HEK293 (cell line): ENCODE results near the gene RANGAP1.

Experiments used
- PRDM1 ChIP-seq: fragments of 450-650 bp; formaldehyde crosslinking; IDR thresholded peaks from 2 replicates; pipeline ENCODE4; 2016; ENCODE audit warnings: missing biosample characterization, missing genetic modification characterization
- ZNF221 ChIP-seq: fragments of 450-650 bp; formaldehyde crosslinking; IDR thresholded peaks from 2 replicates; pipeline ENCODE4 v1.5.1; 2017; ENCODE audit warnings: missing biosample characterization, missing genetic modification characterization, borderline replicate concordance

- TF ChIP-seq ZNF221 (tag by site-specific recombination) (no peak), PRDM1 (tag by site-specific recombination) (no peak)
These were observed 24.3 kb downstream of the RANGAP1 start for GRCh38 chr22:41261541-41262249.
